ENCODE results near the gene IRF5.
A peak's percentile ranks its signal among the peaks of the same experiment; 100 is the strongest.
"Not testable (repeated sequence)": the region's sequence is repeated elsewhere in the genome, so short reads cannot be mapped to it uniquely, and the experiment has no call there.

IRF5 gene

DNA sequence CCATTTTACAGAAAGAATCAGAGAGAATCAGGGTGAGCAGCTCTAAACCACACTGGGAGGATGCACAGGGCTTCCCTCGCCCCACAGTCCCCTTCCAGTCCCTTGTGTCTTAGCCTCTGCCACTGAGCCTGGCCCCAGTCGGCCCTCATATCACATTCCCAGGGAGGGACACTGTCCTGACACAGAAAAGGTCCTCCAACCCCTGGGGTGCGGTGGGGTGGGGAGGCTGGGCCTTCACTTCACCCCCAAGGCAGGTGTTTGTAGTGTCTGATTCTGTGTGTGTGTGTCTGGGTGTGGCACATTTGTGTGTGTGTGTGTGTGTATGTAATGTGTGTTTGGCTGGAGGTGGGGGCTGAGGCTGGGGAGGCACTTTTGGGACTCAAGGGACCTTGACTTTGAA is 25.4 kb upstream of the IRF5 start:
- H3K4me3 ChIP-seq (ENCODE audit: low read depth, low read length), result no peak overlapping the region
- H3K4me1 ChIP-seq (ENCODE audit: control insufficient read depth, insufficient read depth, low read length), result no peaks in the 10 kb centered on the region
- POLR2A ChIA-PET, result no interaction called here
- H3K9me3 ChIP-seq (ENCODE audit: control insufficient read depth, insufficient read depth, low read depth, low read length), result no peaks in the 10 kb centered on the region
- TF ChIP-seq, protein P1, sequence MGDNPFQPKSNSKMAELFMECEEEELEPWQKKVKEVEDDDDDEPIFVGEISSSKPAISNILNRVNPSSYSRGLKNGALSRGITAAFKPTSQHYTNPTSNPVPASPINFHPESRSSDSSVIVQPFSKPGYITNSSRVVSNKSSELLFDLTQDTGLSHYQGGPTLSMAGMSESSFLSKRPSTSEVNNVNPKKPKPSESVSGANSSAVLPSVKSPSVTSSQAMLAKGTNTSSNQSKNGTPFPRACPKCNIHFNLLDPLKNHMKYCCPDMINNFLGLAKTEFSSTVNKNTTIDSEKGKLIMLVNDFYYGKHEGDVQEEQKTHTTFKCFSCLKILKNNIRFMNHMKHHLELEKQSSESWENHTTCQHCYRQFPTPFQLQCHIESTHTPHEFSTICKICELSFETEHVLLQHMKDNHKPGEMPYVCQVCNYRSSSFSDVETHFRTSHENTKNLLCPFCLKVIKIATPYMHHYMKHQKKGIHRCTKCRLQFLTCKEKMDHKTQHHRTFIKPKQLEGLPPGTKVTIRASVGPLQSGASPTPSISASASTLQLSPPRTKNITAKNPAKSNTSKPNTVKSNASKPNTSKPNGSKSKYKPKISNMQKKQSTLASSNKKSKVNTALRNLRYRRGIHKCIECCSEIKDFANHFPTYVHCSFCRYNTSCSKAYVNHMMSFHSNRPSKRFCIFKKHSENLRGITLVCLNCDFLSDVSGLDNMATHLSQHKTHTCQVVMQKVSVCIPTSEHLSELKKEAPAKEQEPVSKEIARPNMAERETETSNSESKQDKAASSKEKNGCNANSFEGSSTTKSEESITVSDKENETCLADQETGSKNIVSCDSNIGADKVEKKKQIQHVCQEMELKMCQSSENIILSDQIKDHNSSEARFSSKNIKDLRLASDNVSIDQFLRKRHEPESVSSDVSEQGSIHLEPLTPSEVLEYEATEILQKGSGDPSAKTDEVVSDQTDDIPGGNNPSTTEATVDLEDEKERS (tag by site-specific recombination; IDR thresholded peaks at IDR 0.05), result no peak
- TF ChIP-seq, protein P2, sequence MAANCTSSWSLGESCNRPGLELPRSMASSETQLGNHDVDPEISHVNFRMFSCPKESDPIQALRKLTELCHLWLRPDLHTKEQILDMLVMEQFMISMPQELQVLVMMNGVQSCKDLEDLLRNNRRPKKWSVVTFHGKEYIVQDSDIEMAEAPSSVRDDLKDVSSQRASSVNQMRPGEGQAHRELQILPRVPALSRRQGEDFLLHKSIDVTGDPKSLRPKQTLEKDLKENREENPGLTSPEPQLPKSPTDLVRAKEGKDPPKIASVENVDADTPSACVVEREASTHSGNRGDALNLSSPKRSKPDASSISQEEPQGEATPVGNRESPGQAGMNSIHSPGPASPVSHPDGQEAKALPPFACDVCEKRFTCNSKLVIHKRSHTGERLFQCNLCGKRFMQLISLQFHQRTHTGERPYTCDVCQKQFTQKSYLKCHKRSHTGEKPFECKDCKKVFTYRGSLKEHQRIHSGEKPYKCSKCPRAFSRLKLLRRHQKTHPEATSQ (tag by site-specific recombination; IDR thresholded peaks at IDR 0.05), result no peak
- TF ChIP-seq ZNF112 (tag by site-specific recombination; IDR thresholded peaks at IDR 0.05) (no peak), ZIC2 (tag by site-specific recombination; IDR thresholded peaks at IDR 0.05) (no peak), GLIS2 (tag by site-specific recombination; IDR thresholded peaks at IDR 0.05) (0 out of 2 replicates have a peak, but pooled peaks have one; percentile 11)
- CTCF ChIA-PET, result no interaction called here
- no peak overlapping the region for H3K27ac ChIP-seq (ENCODE audit: extremely low read depth, low read depth, low read length)
- H3K36me3 ChIP-seq (ENCODE audit: control insufficient read depth in 2 of 2, insufficient read depth in 1 of 2, low read length in 2 of 2), result no peaks in the 10 kb centered on the region

DNA sequence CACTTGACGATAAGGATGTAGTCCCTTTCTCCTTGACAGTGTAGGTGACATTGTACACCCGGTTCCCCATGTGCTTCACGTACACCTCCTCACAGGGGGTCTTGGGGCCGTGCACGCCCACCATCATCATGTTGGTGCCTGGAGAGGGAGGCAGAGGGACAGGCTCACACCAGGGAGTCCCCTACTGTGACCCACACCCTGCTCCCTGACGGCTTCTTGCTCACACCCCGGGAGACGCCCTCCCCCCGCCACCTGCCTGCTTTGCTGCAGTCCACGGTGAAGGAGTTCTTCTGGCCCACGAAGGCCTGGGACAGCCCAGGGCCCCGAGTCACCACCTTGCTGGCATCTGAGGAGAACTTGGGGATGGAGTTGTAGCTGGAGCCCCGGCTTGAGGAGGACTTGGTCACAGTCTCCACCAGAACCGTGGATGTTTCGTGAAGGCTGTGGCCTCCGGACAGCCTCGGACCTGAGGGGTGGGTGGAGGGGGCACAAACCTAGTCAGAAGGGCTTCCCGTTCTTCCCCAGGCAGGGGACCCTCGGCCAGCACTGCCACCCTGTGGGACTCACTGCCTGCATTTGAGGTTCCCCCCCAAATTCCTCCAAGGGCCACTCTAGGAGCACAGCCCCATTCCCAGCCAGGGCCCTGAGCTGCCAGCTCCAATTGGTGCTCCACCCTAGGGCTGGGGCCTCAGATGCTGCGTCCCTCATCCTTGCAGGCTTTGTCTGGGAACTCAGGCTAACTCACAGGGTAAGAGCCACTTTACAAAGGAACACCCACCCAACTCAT is 24.8 kb upstream of the IRF5 start:
- CTCF ChIA-PET; H3K27ac ChIP-seq (ENCODE audit: extremely low read depth, low read depth, low read length); H3K4me1 ChIP-seq (ENCODE audit: control insufficient read depth, insufficient read depth, low read length); POLR2A ChIA-PET; H3K4me3 ChIP-seq (ENCODE audit: low read depth, low read length); H3K9me3 ChIP-seq (ENCODE audit: control insufficient read depth, insufficient read depth, low read depth, low read length); H3K36me3 ChIP-seq (ENCODE audit: control insufficient read depth in 2 of 2, insufficient read depth in 1 of 2, low read length in 2 of 2): not testable (repeated sequence)

DNA sequence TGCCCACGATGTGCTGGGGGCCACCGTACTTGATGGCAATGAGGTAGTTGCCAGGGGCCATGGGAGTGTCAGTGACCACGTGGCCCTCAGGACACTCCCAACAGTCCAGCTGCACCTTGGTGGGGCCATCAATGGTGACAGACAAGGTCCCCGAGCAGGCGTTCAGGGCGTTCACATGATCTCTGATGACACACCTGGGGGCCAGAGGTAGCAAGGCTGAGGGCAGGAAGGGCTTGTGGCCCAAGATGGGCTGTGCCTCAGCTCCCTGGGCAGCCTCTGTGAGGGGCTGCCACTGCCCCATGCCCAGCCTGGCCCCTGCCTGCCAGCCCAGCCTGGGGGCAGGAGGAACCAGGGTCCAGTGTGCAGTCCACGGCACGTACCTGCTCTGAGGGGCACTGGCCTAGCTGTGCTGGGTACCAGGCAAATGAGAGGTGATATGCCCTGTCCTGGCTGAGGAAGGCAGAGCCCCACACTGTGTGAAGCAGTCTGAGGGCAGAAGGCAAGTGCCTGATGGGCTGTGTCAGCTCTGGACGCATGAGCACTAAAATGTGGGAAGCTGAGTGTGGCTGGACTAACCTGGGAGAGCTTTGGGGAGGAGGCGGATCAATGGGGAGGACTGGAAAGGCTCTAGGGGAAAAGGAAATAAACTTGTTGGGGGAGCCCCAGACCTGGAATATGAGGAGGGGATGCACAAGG is 23.7 kb upstream of the IRF5 start:
- no peak overlapping the region for H3K27ac ChIP-seq (ENCODE audit: extremely low read depth, low read depth, low read length)
- H3K36me3 ChIP-seq (ENCODE audit: control insufficient read depth in 2 of 2, insufficient read depth in 1 of 2, low read length in 2 of 2), result no peaks in the 10 kb centered on the region
- TF ChIP-seq ZFP3 (tag by site-specific recombination; IDR thresholded peaks at IDR 0.05; ENCODE audit: low read depth), result no peak
- TF ChIP-seq KLF9 (tag by site-specific recombination; IDR thresholded peaks at IDR 0.05; ENCODE audit: low read depth), result no peak
- TF ChIP-seq ZNF654 (tag by site-specific recombination; IDR thresholded peaks at IDR 0.05; ENCODE audit: low read depth), result no peak
- TF ChIP-seq ZNF629 (tag by site-specific recombination; IDR thresholded peaks at IDR 0.05), result no peak
- no peak for TF ChIP-seq SCRT2 (tag by site-specific recombination; IDR thresholded peaks at IDR 0.05)
- TF ChIP-seq ZBTB20 (tag by site-specific recombination; IDR thresholded peaks at IDR 0.05), result no peak
- H3K9me3 ChIP-seq (ENCODE audit: control insufficient read depth, insufficient read depth, low read depth, low read length), result no peaks in the 10 kb centered on the region
- POLR2A ChIA-PET, result no interaction called here
- H3K4me1 ChIP-seq (ENCODE audit: control insufficient read depth, insufficient read depth, low read length), result no peaks in the 10 kb centered on the region
- no peak overlapping the region for H3K4me3 ChIP-seq (ENCODE audit: low read depth, low read length)
- CTCF ChIA-PET, result no interaction called here

DNA sequence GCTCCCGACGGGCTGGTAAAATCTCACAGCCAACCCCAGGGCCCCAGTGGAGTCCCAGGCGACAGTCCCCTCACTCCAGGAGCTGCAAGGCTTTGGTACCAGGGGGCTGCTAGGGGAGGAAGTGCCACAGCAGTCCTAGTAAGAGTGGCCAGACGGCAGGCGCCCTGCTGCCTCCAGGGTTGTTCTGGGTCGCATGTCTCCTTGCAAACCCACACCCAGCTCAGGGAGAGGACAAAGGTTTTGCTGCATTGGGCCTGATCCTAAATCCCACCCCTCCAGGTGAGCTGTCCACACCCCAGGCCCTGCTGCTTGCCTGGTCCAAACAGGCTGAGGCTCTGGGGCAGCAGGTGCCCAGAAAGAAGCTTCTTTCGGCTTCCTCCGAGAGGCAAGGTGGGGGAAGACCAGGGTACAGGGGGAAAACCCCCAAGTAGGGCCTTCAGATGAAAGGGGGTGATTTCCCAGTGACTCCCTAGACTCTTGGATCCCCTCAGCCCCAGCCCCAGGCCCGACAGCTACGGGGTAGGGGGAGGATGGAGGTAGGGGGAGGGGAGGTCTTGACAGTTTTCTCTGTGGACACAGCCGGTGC is 23.1 kb upstream of the IRF5 start:
- POLR2A ChIA-PET, result no interaction called here
- Histone ChIP-seq H3K27ac (ENCODE audit: extremely low read depth, low read depth, low read length) (no peak overlapping the region), H3K4me3 (ENCODE audit: low read depth, low read length) (no peak overlapping the region), H3K9me3 (ENCODE audit: control insufficient read depth, insufficient read depth, low read depth, low read length) (no peaks in the 10 kb centered on the region), H3K4me1 (ENCODE audit: control insufficient read depth, insufficient read depth, low read length) (no peaks in the 10 kb centered on the region), H3K36me3 (ENCODE audit: control insufficient read depth in 2 of 2, insufficient read depth in 1 of 2, low read length in 2 of 2) (no peaks in the 10 kb centered on the region)
- TF ChIP-seq ZNF514 (tag by site-specific recombination; IDR thresholded peaks at IDR 0.05), result no peak
- TF ChIP-seq SETDB1 (IDR thresholded peaks at IDR 0.05; ENCODE audit: insufficient read length, low read length), result no peak
- TF ChIP-seq ZIC2 (tag by site-specific recombination; IDR thresholded peaks at IDR 0.05), result 0 out of 2 replicates have a peak, but pooled peaks have one; percentile 33
- TF ChIP-seq ZNF266 (tag by site-specific recombination; IDR thresholded peaks at IDR 0.05; ENCODE audit: low read depth), result no peak
- CTCF ChIA-PET, result no interaction called here

Data from HEK293 (cell line).